ENCODE data around the gene SCFD2. TPM values are rescaled to one million over a fixed set of nuclear protein-coding genes. Genes with fewer than 3 reads are reported as not detected.
"Not testable (repeated sequence)": the region's sequence is repeated elsewhere in the genome, so short reads cannot be mapped to it uniquely, and the experiment has no call there.

Gene SCFD2
- total and polyA plus RNA-seq, 8 donors = 11.4 to 26.6 (median 13.7) TPM

GRCh38 chr4:52995360-52996030 is 370.4 kb downstream of the SCFD2 start:
- no peak for ATAC-seq
- no peaks in the 10 kb centered on the region for H3K4me1 ChIP-seq
- no peaks in the 10 kb centered on the region for H3K36me3 ChIP-seq
- TF ChIP-seq, protein P1, sequence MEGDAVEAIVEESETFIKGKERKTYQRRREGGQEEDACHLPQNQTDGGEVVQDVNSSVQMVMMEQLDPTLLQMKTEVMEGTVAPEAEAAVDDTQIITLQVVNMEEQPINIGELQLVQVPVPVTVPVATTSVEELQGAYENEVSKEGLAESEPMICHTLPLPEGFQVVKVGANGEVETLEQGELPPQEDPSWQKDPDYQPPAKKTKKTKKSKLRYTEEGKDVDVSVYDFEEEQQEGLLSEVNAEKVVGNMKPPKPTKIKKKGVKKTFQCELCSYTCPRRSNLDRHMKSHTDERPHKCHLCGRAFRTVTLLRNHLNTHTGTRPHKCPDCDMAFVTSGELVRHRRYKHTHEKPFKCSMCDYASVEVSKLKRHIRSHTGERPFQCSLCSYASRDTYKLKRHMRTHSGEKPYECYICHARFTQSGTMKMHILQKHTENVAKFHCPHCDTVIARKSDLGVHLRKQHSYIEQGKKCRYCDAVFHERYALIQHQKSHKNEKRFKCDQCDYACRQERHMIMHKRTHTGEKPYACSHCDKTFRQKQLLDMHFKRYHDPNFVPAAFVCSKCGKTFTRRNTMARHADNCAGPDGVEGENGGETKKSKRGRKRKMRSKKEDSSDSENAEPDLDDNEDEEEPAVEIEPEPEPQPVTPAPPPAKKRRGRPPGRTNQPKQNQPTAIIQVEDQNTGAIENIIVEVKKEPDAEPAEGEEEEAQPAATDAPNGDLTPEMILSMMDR (IDR thresholded peaks at IDR 0.05) = no peak
- H3K4me3 ChIP-seq = no peak overlapping the region
- no peaks in the 10 kb centered on the region for H3K27me3 ChIP-seq
- DNase-seq = no peak
- no peak overlapping the region for H3K27ac ChIP-seq
- no peaks in the 10 kb centered on the region for H3K9me3 ChIP-seq
- intact Hi-C loops (cut with DNase I) = no loop called here

DNA sequence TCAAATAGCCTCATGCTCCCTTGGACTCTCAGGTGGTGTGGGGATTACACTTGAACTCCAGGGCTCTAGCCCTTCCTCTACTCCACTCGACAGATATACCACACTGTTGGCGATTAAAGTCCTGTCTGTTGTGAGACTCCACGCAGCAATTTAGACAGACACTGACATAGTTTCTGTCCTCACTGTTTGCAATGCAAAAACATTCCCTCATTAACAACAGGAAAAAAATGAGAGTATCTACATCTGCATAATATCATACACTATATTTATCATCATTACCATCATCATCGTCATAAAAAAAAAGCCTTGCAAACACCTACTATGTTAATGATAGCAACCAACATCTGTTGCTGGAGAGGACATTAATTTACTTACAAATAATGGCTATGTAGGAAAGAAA is 371.3 kb downstream of the SCFD2 start:
- DNase-seq = no peak
- Histone ChIP-seq H3K27me3 (no peaks in the 10 kb centered on the region), H3K4me3 (no peak overlapping the region), H3K9me3 (no peaks in the 10 kb centered on the region), H3K4me1 (no peaks in the 10 kb centered on the region), H3K36me3 (no peaks in the 10 kb centered on the region), H3K27ac (no peak overlapping the region)
- intact Hi-C loops (cut with DNase I) = no loop called here
- TF ChIP-seq, protein P1 (IDR thresholded peaks at IDR 0.05) = no peak
- no peak for ATAC-seq

GRCh38 chr4:52993771-52994170 is 372.1 kb downstream of the SCFD2 start:
- no peak overlapping the region for H3K4me3 ChIP-seq
- H3K27me3 ChIP-seq = no peaks in the 10 kb centered on the region
- no peak for DNase-seq
- no peak for ATAC-seq
- H3K4me1 ChIP-seq = no peaks in the 10 kb centered on the region
- intact Hi-C loops (cut with DNase I) = no loop called here
- H3K9me3 ChIP-seq = no peaks in the 10 kb centered on the region
- TF ChIP-seq, protein P1 (IDR thresholded peaks at IDR 0.05) = no peak
- H3K27ac ChIP-seq = no peak overlapping the region
- H3K36me3 ChIP-seq = no peaks in the 10 kb centered on the region

DNA sequence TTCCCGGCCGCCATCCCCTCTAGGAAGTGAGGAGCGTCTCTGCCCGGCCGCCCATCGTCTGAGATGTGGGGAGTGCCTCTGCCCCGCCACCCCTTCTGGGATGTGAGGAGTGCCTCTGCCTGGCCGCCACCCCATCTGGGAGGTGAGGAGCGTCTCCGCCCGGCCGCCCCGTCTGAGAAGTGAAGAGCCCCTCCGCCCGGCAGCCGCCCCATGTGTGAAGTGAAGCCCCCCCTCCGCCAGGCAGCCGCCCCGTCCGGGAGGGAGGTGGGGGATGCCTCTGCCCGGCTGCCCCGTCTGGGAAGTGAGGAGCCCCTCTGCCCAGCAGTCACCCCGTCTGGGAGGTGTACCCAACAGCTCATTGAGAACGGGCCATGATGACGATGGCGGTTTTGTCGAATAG is 373.3 kb downstream of the SCFD2 start:
- H3K36me3 ChIP-seq; H3K4me1 ChIP-seq; intact Hi-C loops (cut with DNase I); H3K9me3 ChIP-seq; ATAC-seq; H3K4me3 ChIP-seq; H3K27me3 ChIP-seq; H3K27ac ChIP-seq: not testable (repeated sequence)
- peak in 1 of 4 donors; percentile 77 for DNase-seq

DNA sequence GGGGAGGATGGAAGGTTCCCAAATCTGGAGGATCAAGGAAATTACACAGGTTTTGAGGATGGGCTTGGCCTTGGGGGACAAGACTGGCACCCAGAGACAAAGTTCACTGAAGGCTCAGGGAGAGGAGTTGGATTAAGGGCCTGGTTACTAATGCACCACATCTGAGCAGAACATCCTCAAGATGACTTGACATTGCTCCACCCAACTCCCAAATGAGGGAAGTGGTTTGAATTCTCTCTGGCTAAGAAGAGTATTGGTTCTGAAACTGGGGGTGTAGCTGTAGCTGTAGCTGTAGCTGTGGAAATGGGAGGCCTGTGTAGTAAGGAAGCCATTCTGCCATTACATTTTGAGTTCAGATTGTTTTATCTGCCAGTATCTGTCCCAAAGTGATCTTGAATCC is 374.4 kb downstream of the SCFD2 start:
- no peak for DNase-seq
- H3K4me3 ChIP-seq = no peak overlapping the region
- no peaks in the 10 kb centered on the region for H3K36me3 ChIP-seq
- no peak for ATAC-seq
- TF ChIP-seq, protein P1 (IDR thresholded peaks at IDR 0.05) = no peak
- H3K27ac ChIP-seq = no peak overlapping the region
- intact Hi-C loops (cut with DNase I) = no loop called here
- no peaks in the 10 kb centered on the region for H3K27me3 ChIP-seq
- no peaks in the 10 kb centered on the region for H3K4me1 ChIP-seq
- H3K9me3 ChIP-seq = no peaks in the 10 kb centered on the region

DNA sequence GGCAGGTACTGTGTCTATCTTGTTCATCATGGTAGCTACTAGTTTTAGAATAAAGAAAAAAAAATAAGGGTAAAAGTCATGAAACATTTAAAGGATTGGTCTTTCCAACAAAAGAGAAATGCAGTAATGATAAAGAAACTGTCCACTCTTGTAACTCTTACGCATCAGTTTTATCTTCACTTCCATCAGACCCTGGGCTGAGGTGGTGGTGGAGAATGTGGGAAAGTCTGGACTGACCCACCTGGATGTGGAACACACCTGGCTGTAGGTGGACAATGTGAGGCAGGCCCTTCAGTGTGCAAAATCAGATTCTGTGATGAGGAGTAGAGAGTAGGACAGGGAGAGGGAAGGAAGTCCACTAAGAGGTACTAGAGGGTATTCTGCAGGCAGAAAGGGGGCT is 375.2 kb downstream of the SCFD2 start:
- Histone ChIP-seq H3K36me3 (no peaks in the 10 kb centered on the region), H3K4me3 (no peak overlapping the region), H3K27me3 (no peaks in the 10 kb centered on the region), H3K27ac (no peak overlapping the region), H3K4me1 (no peaks in the 10 kb centered on the region), H3K9me3 (no peaks in the 10 kb centered on the region)
- intact Hi-C loops (cut with DNase I) = no loop called here
- no peak for DNase-seq
- TF ChIP-seq, protein P1 (IDR thresholded peaks at IDR 0.05) = no peak
- no peak for ATAC-seq

Measured in left lung (tissue), 10 donors.